Esophagus squamous epithelium (tissue), 4 donors: ENCODE data around the gene MYO1C.

Source experiments
- POLR2A ChIP-seq, 4 donors: fragments of 450-650 bp; IDR thresholded peaks; one replicate each; pipeline ENCODE4 v1.6.1; 2017; ENCODE audit warnings: antibody characterized with exemption in 4 of 4, mild to moderate bottlenecking in 4 of 4, moderate library complexity in 3 of 4
- TF ChIP-seq, protein P1 (sequence below), 6 experiments: fragments of 450-650 bp in 4 of 6; fragments of 200-600 bp in 2 of 6; sonication (generic) in 2 of 6; IDR thresholded peaks; one replicate each; pipeline ENCODE4 v1.5.1; 2016 to 2019; ENCODE audit warnings: antibody characterized with exemption in 6 of 6, mild to moderate bottlenecking in 4 of 6, moderate library complexity in 4 of 6

DNA sequence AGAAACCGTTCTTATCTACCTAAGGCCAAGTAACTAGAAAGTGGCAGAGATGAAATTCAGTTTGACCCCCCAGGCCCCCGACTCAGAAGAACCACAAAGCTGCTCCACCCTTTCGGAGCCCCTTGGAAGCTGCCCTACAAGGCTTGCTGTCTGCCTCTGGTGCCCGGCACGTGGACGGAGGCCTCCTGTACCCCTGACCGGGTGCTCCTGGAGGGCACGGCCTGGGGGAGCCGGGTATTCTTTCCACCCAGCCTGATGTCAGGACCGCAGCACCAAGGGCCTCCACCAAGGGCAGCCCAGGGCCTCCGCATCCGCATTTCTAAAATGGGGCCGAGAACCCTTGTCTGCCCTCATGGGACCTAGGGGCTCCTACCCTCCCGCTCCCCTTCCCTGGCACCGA, 21.0 kb downstream of the MYO1C start:
- TF ChIP-seq, protein P1, sequence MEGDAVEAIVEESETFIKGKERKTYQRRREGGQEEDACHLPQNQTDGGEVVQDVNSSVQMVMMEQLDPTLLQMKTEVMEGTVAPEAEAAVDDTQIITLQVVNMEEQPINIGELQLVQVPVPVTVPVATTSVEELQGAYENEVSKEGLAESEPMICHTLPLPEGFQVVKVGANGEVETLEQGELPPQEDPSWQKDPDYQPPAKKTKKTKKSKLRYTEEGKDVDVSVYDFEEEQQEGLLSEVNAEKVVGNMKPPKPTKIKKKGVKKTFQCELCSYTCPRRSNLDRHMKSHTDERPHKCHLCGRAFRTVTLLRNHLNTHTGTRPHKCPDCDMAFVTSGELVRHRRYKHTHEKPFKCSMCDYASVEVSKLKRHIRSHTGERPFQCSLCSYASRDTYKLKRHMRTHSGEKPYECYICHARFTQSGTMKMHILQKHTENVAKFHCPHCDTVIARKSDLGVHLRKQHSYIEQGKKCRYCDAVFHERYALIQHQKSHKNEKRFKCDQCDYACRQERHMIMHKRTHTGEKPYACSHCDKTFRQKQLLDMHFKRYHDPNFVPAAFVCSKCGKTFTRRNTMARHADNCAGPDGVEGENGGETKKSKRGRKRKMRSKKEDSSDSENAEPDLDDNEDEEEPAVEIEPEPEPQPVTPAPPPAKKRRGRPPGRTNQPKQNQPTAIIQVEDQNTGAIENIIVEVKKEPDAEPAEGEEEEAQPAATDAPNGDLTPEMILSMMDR (IDR thresholded peaks at IDR 0.05): no peak
- TF ChIP-seq POLR2A (IDR thresholded peaks at IDR 0.05): no peak
